Esophagus muscularis mucosa (tissue), 3 donors: ENCODE measurements around the gene HNF1A.

ENCODE experiments used
- CTCF ChIP-seq, 3 experiments: fragments of 200-600 bp in 2 of 3; fragments of 450-650 bp in 1 of 3; sonication (generic) in 2 of 3; IDR thresholded peaks; one replicate each; pipeline ENCODE4 v1.5.1; 2017 to 2019; ENCODE audit warnings: antibody characterized with exemption in 3 of 3, mild to moderate bottlenecking in 2 of 3, moderate library complexity in 1 of 3
- POLR2A ChIP-seq: fragments of 450-650 bp; IDR thresholded peaks from one replicate; pipeline ENCODE4 v1.6.1; 2017; ENCODE audit warnings: antibody characterized with exemption, moderate library complexity, mild to moderate bottlenecking, low read depth

GRCh38 chr12:121038861-121039668 lies 60.7 kb downstream of the HNF1A start, which contains the start of gene OASL:
- TF ChIP-seq CTCF (IDR thresholded peaks at IDR 0.05) (no peak), POLR2A (no peak)
